Duodenal mucosa (tissue), 2 donors: Measurements from ENCODE around the gene SMIM29.
A peak's percentile ranks its signal among the peaks of the same experiment; 100 is the strongest.

Experiments used
- H3K27ac ChIP-seq: one replicate; pipeline ENCODE4 v1.7.0; 2013; ENCODE audit warnings: low read depth, low read length
- H3K27me3 ChIP-seq, 2 donors: one replicate each; pipeline ENCODE4 v1.7.0; 2013; ENCODE audit warnings: low read length in 2 of 2, control low read depth in 1 of 2; ENCODE audit not compliant: insufficient read depth in 2 of 2, control insufficient read depth in 1 of 2
- H3K36me3 ChIP-seq, 2 donors: one replicate each; pipeline ENCODE4 v1.7.0; 2013; ENCODE audit warnings: low read length in 2 of 2, control low read depth in 1 of 2; ENCODE audit not compliant: insufficient read depth in 2 of 2, control insufficient read depth in 1 of 2
- H3K4me1 ChIP-seq, 2 donors: one replicate each; pipeline ENCODE4 v1.7.0; 2013; ENCODE audit warnings: low read length in 2 of 2, control low read depth in 1 of 2; ENCODE audit not compliant: insufficient read depth in 2 of 2, control insufficient read depth in 1 of 2
- H3K4me3 ChIP-seq, 2 donors: one replicate each; pipeline ENCODE4 v1.7.0; 2013; ENCODE audit warnings: low read length in 2 of 2, low read depth in 1 of 2
- H3K9ac ChIP-seq, 2 donors: one replicate each; pipeline ENCODE4 v1.7.0; 2013; ENCODE audit warnings: low read length in 2 of 2, low read depth in 1 of 2
- H3K9me3 ChIP-seq, 2 donors: one replicate each; pipeline ENCODE4 v1.7.0; 2013; ENCODE audit warnings: low read length in 2 of 2, control low read depth in 1 of 2; ENCODE audit not compliant: control insufficient read depth in 1 of 2

The SMIM29 gene

DNA sequence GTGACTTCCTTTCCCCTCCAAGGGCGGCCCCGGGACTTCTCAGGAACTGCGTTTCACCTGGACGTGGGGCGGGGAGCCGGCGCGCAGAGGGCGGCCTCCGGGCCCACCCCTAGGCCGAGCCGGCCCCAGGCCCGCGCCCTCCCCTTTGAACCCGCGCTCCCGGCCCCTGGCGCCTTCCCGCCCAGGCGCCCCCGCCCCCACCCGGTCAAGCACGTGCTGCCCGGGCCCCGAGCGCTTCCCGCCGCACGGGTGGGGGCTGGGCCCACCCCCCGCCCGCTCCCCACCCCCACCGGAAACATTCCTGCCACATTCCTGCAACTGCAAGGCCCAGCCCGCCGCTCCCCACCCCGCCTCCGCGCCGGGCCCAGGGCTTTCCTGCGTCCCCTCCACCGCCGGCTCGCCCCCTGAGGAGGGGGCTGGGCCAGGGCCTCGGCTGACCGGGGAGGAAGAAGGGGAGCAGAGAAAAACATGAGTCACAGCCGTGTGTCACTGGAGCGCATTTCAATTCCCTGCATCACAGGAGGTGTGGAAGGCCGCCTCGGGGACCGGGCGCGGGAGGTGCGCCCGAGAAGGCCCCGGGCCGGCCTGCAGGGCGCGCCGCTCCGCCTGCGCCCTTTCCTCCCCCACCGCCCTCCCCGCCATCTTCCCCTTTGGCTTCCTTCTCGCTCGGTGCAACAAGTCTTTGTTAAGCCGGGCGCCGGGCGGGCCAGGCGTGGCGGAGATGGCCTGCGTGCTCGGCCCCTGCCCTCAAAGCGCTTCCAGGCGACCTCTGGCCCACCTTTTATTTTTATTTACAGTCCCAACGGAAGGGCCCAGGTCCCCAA, 13.3 kb downstream of the SMIM29 start:
- no peaks in the 10 kb centered on the region for H3K9me3 ChIP-seq
- H3K4me1 ChIP-seq, result peaks cover 25 to 29% of the 10 kb centered on the region in 2 donors
- peak overlapping the region; percentile 96 for H3K27ac ChIP-seq
- H3K4me3 ChIP-seq, result peak overlapping the region; percentile 73 to 80
- no peaks in the 10 kb centered on the region for H3K36me3 ChIP-seq
- H3K27me3 ChIP-seq, result no peaks in the 10 kb centered on the region
- H3K9ac ChIP-seq, result peak overlapping the region; percentile 81 to 95

DNA sequence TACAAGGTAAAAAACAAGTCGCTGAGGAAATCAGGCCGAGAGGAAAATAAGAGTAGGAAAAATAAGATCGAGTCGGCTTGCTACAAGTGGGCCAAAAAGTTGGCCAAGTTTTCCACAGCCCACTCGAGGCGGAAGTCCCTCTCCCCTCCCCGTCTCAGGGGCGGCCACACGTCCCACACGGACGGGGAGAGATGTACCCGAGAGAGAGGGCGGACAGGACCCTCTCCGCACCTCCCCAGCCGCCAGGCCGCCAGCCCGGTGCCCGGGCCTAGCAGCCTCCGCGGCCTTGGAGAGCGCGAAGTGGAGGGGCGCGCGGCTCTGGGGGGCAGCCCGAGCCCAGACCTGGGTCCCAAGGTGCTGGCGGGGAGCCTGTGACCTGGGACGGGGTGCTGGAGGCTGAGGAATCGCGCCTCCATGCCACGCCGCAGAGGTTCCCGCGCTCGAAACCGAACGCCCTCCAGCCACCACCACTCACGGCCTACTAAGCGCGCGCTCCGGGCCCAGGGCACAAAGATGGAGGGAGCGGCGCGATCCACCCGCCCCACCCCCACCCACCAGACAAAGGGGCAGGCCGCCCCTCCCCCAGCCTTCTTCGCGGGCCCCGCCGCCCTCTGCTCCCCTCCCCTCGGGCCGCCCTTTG, 14.0 kb downstream of the SMIM29 start:
- H3K27me3 ChIP-seq, result no peaks in the 10 kb centered on the region
- H3K9me3 ChIP-seq, result no peaks in the 10 kb centered on the region
- H3K4me1 ChIP-seq, result peaks cover 17 to 22% of the 10 kb centered on the region in 2 donors
- no peak overlapping the region for H3K4me3 ChIP-seq
- H3K36me3 ChIP-seq, result no peaks in the 10 kb centered on the region
- H3K27ac ChIP-seq, result no peak overlapping the region
- H3K9ac ChIP-seq, result no peak overlapping the region

DNA sequence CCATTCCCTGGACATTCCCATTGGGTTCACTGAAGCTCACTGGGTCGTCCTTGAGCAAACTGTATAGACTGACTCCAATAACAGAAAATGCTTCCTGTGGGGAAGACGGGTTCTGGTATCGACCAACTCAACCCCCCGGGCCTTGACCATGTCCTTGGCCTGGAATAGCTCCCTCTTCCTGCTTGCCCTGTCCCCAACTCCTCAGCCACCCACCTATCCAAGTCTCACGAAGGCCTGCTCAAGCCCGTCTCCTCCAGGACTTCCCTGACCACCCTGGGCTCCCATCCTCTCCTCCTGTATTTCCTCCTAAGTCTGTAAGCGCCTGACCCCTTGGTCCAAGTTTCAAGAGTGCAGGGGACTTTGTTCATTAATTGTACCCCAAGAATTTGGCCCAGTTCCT, 14.9 kb downstream of the SMIM29 start:
- Histone ChIP-seq H3K4me3 (no peak overlapping the region), H3K36me3 (no peaks in the 10 kb centered on the region), H3K4me1 (peaks cover 11 to 13% of the 10 kb centered on the region in 2 donors), H3K9me3 (no peaks in the 10 kb centered on the region), H3K27me3 (no peaks in the 10 kb centered on the region), H3K9ac (no peak overlapping the region), H3K27ac (no peak overlapping the region)

DNA sequence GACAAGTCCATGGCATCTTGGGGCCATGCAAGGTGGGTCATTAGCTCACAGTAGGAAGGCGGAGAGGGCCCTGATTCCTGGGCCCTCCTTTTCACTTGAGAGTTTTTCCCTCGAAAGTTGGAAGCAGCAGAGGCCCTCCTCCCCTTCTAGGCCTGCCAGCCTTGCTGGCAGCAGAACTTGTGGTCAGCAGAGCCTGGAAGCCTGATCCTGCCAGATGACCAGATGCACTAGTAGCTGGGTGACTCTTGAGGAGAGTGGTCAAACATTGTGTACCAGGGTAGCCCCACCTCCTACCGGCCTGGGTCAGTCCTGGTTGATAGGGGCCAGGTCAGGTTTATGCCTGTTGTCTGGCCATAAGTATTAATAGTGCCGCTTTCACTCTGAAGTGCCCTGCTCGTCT, 15.9 kb downstream of the SMIM29 start:
- Histone ChIP-seq H3K27me3 (no peaks in the 10 kb centered on the region), H3K4me1 (peaks cover 4 to 7% of the 10 kb centered on the region in 2 donors), H3K9ac (no peak overlapping the region), H3K36me3 (no peaks in the 10 kb centered on the region), H3K27ac (no peak overlapping the region), H3K4me3 (no peak overlapping the region), H3K9me3 (no peaks in the 10 kb centered on the region)

DNA sequence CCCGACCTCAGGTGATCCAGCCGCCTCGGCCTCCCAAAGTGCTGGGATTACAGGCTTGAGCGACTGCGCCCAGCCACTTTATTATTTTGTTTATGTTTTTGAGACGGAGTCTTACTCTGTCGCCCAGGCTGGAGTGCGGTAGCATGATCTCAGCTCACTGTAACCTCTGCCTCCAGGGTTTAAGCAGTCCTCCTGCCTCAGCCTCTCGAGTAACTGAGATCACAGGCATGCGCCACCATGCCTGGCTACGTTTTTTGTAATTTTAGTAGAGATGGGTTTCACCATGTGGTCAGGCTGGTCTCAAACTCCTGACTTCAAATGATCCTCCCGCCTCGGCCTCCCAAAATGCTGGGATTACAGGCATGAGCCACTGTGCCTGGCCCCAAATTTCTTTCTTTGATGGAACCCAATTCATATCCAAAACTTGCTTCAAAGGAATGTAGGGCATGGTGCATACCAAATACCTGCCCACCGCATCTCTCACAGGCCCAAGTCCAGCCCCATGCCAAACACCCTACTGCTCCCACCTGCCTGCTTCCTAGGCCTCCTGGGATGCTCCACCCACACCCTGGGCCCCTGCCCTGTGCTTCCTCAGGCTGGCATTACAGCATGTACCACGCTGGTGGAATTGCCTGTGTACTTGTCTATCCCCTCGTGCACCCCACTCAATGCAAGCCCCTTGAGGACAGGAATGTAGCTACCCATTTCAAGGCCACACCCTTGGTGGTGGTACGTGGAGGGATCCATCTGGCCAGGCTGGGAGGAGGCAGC, 17.1 kb downstream of the SMIM29 start:
- no peaks in the 10 kb centered on the region for H3K9me3 ChIP-seq
- no peak overlapping the region for H3K4me3 ChIP-seq
- H3K27ac ChIP-seq, result no peak overlapping the region
- no peaks in the 10 kb centered on the region for H3K27me3 ChIP-seq
- no peaks in the 10 kb centered on the region for H3K36me3 ChIP-seq
- H3K9ac ChIP-seq, result no peak overlapping the region
- H3K4me1 ChIP-seq, result peaks cover 4 to 7% of the 10 kb centered on the region in 2 donors

DNA sequence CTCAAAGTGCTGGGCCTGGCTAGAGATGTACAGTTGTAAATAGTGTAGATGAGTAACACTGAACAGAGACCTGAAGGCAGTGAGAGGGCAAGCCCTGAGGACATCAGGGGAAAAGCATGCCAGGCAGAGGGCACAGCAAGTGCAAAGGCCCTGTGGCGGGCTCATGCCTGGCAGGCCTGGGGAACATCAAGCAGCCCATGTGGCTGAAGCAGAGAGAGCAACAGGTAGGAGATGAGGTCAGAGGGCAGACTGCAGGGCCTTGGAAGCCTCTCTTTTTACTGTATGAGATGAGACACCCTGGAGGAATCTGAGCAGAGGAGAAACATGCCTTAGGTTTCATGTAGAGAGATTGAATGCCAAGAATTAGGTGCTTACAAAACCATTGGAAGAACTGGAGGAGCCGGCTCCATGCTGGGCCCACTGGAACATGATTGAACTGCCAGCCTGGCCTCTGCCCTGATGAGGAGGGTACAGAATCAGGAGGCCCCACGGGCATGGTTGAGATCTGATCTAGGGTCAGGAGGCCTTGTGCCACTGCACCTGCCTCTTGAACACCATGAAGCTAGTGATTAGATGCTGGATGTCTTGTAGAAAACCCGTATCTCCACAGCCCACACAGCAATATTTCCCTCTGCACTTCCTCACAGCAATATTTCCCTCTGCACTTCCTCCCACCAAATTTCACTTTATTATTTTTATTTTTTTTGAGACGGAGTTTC, 18.0 kb downstream of the SMIM29 start:
- no peaks in the 10 kb centered on the region for H3K27me3 ChIP-seq
- H3K27ac ChIP-seq, result no peak overlapping the region
- H3K36me3 ChIP-seq, result no peaks in the 10 kb centered on the region
- no peak overlapping the region for H3K9ac ChIP-seq
- no peaks in the 10 kb centered on the region for H3K9me3 ChIP-seq
- H3K4me1 ChIP-seq, result peaks cover under 1% of the 10 kb centered on the region in 2 donors
- no peak overlapping the region for H3K4me3 ChIP-seq

DNA sequence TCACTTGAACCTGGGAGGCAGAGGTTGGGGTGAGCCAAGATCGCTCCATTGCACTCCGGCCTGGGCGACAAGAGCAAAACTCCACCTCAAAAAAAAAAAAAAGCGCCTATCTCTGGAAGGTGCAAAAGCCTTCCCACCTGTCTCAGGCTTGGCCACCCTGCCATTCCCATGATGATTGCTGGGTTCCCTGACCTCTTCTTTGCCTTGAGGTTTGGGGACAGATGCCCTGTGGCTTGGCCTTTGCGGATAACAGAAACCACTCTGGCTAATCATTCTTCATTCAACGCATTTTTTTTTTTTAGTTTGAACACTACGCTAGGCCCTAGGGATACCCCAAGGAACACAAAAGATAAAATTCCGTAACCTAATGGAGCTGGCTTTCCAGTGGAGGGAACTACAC, 18.9 kb downstream of the SMIM29 start:
- H3K9ac ChIP-seq, result no peak overlapping the region
- H3K27me3 ChIP-seq, result no peaks in the 10 kb centered on the region
- H3K36me3 ChIP-seq, result no peaks in the 10 kb centered on the region
- no peaks in the 10 kb centered on the region for H3K4me1 ChIP-seq
- H3K4me3 ChIP-seq, result no peak overlapping the region
- no peaks in the 10 kb centered on the region for H3K9me3 ChIP-seq
- H3K27ac ChIP-seq, result no peak overlapping the region

DNA sequence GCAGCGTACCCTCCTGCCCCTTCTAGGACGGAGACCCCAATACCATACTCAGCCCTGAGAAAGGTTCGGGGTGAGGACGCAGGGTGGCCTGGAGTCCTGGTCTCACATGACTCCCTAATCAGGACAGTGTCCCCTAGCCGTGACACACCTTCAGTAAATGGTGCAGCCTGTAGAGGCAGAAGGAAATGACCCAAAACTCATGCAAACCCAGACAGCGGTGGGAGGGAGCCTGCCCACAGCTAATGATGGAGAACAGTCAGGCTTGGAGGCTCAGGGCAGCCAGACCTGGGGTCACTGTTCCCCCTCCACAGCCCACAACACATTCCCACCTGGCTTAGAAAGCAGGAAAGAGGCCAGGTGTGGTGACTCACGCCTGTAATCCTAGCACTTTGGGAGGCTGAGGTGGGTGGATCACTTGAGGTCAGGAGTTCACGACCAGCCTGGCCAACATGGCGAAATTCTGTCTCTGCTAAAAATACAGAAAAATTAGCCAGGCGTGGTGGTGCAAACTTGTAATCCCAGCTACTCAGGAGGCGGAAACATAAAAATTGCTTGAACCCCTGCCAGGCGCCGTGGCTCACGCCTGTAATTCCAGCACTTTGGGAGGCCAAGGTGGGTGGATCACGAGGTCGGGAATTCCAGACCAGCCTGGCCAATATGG, 20.9 kb downstream of the SMIM29 start:
- H3K9me3 ChIP-seq, result no peaks in the 10 kb centered on the region
- no peak overlapping the region for H3K27ac ChIP-seq

DNA sequence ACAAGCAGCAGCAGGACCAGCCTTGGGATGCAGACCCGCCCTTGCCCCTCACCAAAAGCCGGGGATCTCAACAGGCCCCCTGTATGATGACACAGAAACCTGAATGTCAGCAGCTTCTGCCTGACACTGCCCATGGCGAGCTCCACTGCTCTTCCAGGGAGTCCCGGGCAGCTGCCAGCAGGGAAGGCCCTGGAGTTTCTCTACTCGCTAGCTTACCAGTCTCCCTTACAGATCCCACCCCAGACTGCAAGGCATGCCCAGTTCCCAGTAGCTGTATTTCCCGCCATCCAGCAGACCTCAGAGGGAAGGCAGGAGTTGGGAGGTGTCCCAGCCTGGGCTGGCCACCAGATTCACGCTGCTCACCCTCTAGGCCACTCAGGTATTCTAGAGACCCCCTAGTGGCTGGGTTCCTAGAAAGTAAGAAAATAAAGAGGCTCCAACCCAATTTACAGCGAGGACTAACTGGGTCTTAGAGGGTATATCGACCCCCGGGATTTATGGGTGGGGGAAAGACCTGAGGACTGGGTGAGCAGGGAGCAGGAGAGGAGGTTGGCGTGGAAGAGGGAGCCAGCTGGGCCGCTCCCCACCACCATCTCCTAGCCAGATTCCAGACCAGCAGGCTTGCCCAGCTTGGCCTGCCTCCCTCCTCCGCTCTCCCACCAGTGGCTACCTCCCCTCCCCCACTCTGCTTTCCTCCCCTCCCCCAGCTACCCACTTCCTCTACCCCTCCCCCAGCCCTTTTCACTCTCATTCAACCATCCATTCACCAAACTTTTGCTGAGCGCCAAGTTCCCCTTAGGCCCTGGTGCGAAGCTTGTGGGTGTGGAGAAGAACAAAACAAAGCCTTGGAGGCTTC, 21.8 kb downstream of the SMIM29 start:
- no peak overlapping the region for H3K4me3 ChIP-seq
- peaks cover 11 to 13% of the 10 kb centered on the region in 2 donors for H3K4me1 ChIP-seq
- no peak overlapping the region for H3K27ac ChIP-seq
- no peaks in the 10 kb centered on the region for H3K9me3 ChIP-seq
- H3K36me3 ChIP-seq, result no peaks in the 10 kb centered on the region
- no peaks in the 10 kb centered on the region for H3K27me3 ChIP-seq
- H3K9ac ChIP-seq, result no peak overlapping the region

More for the DNA sequence above, 20.9 kb downstream of the SMIM29 start:
- Histone ChIP-seq H3K36me3 (no peaks in the 10 kb centered on the region), H3K4me1 (peaks cover 11 to 13% of the 10 kb centered on the region in 2 donors), H3K4me3 (no peak overlapping the region), H3K27me3 (no peaks in the 10 kb centered on the region), H3K9ac (no peak overlapping the region)
